HepG2 (cell line): ENCODE data around the gene BLMH. TPM values are rescaled to one million over a fixed set of nuclear protein-coding genes. Genes with fewer than 3 reads are reported as not detected.

Source experiments
- HOXA5 ChIP-seq: sonication (generic); formaldehyde crosslinking; IDR thresholded peaks from 2 replicates; pipeline ENCODE4 v1.4.0; 2020; ENCODE audit warnings: missing genetic modification reagents
- NFKBIZ ChIP-seq: IDR thresholded peaks from 2 replicates; pipeline ENCODE4 v1.6.1; 2018; ENCODE audit warnings: missing genetic modification reagents, missing compliant biosample characterization
- NR2C2 ChIP-seq: sonication (generic); formaldehyde crosslinking; IDR thresholded peaks from 2 replicates; pipeline ENCODE4 v1.4.0; 2020; ENCODE audit warnings: missing genetic modification reagents, mild to moderate bottlenecking, moderate library complexity, borderline replicate concordance
- RARA ChIP-seq: IDR thresholded peaks from 2 replicates; pipeline ENCODE4 v1.6.1; 2016; ENCODE audit warnings: missing genetic modification reagents, missing compliant biosample characterization
- REPIN1 ChIP-seq: sonication (generic); formaldehyde crosslinking; IDR thresholded peaks from 2 replicates; pipeline ENCODE4 v1.8.0; 2022; ENCODE audit warnings: missing genetic modification reagents, low read depth, mild to moderate bottlenecking, borderline replicate concordance
- SIX1 ChIP-seq: sonication (generic); formaldehyde crosslinking; IDR thresholded peaks from 2 replicates; pipeline ENCODE4 v1.4.0; 2020; ENCODE audit warnings: missing genetic modification reagents, borderline replicate concordance
- SMC3 ChIP-seq: IDR thresholded peaks from 2 replicates; pipeline ENCODE4 v1.6.1; 2011; ENCODE audit warnings: low read length, improper control_type of control experiment
- SOX5 ChIP-seq: IDR thresholded peaks from 2 replicates; pipeline ENCODE4 v1.6.1; 2016; ENCODE audit warnings: borderline replicate concordance
- TAF1 ChIP-seq: sonication (generic); formaldehyde crosslinking; IDR thresholded peaks from 2 replicates; pipeline ENCODE4 v1.4.0; 2020; ENCODE audit warnings: missing genetic modification reagents
- TEF ChIP-seq: sonication (generic); formaldehyde crosslinking; IDR thresholded peaks from 2 replicates; pipeline ENCODE4 v1.5.0; 2020; ENCODE audit warnings: missing genetic modification reagents
- ZNF564 ChIP-seq: sonication (generic); formaldehyde crosslinking; IDR thresholded peaks from 2 replicates; pipeline ENCODE4 v1.8.1; 2023; ENCODE audit warnings: mild to moderate bottlenecking, missing genetic modification reagents
- ZNF747 ChIP-seq: sonication (generic); formaldehyde crosslinking; IDR thresholded peaks from 2 replicates; pipeline ENCODE4 v1.8.1; 2023; ENCODE audit warnings: missing genetic modification reagents, mild to moderate bottlenecking, borderline replicate concordance
- ZNF883 ChIP-seq: sonication (generic); formaldehyde crosslinking; IDR thresholded peaks from 2 replicates; pipeline ENCODE4 v1.5.1; 2020; ENCODE audit warnings: mild to moderate bottlenecking, missing genetic modification reagents; ENCODE audit errors: not compliant biosample characterization
- polyA plus RNA-seq, 8 experiments: library from polyadenylated mRNA; depleted of rRNA in 3 of 8; stranded (reverse) in 7 of 8; unstranded in 1 of 8; fragments of >200 nt; fragmentation: Illumina TruSeq in 4 of 8; extraction: Trizol in 4 of 8; gene quantifications; 2 replicates each; pipeline versions ENCODE4 v1.2.1 to v1.2.3, GENCODE V29; 2011 to 2016; ENCODE audit warnings: low read depth in 4 of 8, missing spikeins in 1 of 8, mixed read lengths in 1 of 8; ENCODE audit not compliant: insufficient read depth in 1 of 8
- total RNA-seq, 5 experiments: library from RNA; depleted of rRNA; stranded (reverse); fragments of >200 nt; fragmentation: Illumina TruSeq; extraction: Trizol; gene quantifications; 2 replicates each; pipeline ENCODE4 v1.2.3, GENCODE V29; 2016; ENCODE audit warnings: low read depth in 1 of 5
- TF ChIP-seq, protein P1 (sequence below), 2 experiments: fragments of 450-650 bp in 1 of 2; sonication (generic) in 1 of 2; formaldehyde crosslinking in 1 of 2; IDR thresholded peaks; 2 replicates each; pipeline versions ENCODE4 v1.6.1 to v1.8.0; 2016 to 2022; ENCODE audit warnings: antibody characterized with exemption in 1 of 2, mild to moderate bottlenecking in 1 of 2, missing genetic modification reagents in 1 of 2
- TF ChIP-seq, protein P2 (sequence below): fragments of 450-650 bp; IDR thresholded peaks from 2 replicates; pipeline ENCODE4 v1.6.1; 2016
- TF ChIP-seq, protein P3 (sequence below): sonication (generic); formaldehyde crosslinking; IDR thresholded peaks from 2 replicates; pipeline ENCODE4 v1.5.0; 2020; ENCODE audit warnings: missing genetic modification reagents

BLMH gene
- total and polyA plus RNA-seq, 2 of the 13 experiments (the other 11 are each of a cell fraction or from before 2014, with no cell fraction given) = 12.1 to 41.0 TPM

DNA sequence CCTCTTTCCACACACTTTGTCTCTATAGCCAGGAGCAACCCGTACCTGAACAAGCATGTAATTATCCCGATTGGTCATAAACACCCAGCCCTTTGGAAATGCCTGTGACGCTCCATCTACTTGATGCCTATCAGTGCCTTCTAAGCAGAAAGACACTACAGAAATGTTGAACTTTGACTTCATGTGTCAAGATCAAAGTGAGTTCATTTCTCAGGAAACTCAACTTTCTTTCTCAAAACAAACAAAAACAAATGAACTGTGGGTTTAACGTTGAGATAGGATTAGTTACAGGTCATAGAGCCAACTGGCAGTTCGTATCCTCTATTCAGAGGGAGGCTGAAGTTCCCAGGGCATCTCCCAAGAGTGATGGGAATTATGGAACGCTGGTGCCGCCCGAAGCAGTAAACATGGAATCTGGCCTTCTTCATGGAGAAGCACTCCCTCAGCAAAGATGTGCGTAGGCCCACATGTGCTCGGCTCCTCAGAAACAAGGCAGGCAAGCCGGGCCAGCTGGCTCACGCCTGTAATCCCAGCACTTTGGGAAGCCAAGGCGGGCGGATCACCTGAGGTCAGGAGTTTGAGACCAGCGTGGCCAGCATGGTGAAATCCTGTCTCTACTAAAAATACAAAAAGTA is 65.7 kb downstream of the BLMH start (continued):
- TF ChIP-seq RARA = peak; percentile 81
- TF ChIP-seq, protein P1, sequence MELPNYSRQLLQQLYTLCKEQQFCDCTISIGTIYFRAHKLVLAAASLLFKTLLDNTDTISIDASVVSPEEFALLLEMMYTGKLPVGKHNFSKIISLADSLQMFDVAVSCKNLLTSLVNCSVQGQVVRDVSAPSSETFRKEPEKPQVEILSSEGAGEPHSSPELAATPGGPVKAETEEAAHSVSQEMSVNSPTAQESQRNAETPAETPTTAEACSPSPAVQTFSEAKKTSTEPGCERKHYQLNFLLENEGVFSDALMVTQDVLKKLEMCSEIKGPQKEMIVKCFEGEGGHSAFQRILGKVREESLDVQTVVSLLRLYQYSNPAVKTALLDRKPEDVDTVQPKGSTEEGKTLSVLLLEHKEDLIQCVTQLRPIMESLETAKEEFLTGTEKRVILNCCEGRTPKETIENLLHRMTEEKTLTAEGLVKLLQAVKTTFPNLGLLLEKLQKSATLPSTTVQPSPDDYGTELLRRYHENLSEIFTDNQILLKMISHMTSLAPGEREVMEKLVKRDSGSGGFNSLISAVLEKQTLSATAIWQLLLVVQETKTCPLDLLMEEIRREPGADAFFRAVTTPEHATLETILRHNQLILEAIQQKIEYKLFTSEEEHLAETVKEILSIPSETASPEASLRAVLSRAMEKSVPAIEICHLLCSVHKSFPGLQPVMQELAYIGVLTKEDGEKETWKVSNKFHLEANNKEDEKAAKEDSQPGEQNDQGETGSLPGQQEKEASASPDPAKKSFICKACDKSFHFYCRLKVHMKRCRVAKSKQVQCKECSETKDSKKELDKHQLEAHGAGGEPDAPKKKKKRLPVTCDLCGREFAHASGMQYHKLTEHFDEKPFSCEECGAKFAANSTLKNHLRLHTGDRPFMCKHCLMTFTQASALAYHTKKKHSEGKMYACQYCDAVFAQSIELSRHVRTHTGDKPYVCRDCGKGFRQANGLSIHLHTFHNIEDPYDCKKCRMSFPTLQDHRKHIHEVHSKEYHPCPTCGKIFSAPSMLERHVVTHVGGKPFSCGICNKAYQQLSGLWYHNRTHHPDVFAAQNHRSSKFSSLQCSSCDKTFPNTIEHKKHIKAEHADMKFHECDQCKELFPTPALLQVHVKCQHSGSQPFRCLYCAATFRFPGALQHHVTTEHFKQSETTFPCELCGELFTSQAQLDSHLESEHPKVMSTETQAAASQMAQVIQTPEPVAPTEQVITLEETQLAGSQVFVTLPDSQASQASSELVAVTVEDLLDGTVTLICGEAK (IDR thresholded peaks at IDR 0.05) = no peak
- TF ChIP-seq, protein P1 (CRISPR knock-in tag; IDR thresholded peaks at IDR 0.05) = no peak
- peak; percentile 35; the same call in 1 of the 2 replicates for TF ChIP-seq NR2C2 (CRISPR knock-in tag)
- no peak for TF ChIP-seq TEF (CRISPR knock-in tag)
- no peak for TF ChIP-seq NFKBIZ
- no peak for TF ChIP-seq HOXA5 (CRISPR knock-in tag)
- TF ChIP-seq, protein P2, sequence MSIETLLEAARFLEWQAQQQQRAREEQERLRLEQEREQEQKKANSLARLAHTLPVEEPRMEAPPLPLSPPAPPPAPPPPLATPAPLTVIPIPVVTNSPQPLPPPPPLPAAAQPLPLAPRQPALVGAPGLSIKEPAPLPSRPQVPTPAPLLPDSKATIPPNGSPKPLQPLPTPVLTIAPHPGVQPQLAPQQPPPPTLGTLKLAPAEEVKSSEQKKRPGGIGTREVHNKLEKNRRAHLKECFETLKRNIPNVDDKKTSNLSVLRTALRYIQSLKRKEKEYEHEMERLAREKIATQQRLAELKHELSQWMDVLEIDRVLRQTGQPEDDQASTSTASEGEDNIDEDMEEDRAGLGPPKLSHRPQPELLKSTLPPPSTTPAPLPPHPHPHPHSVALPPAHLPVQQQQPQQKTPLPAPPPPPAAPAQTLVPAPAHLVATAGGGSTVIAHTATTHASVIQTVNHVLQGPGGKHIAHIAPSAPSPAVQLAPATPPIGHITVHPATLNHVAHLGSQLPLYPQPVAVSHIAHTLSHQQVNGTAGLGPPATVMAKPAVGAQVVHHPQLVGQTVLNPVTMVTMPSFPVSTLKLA = no peak
- no peak for TF ChIP-seq SMC3
- no peak for TF ChIP-seq ZNF564 (CRISPR knock-in tag)
- peak; percentile 79 for TF ChIP-seq SOX5 (CRISPR knock-in tag)
- TF ChIP-seq REPIN1 (CRISPR knock-in tag) = no peak; the same call in 1 of the 2 replicates
- TF ChIP-seq ZNF883 (CRISPR knock-in tag) = no peak
- TF ChIP-seq, protein P3, sequence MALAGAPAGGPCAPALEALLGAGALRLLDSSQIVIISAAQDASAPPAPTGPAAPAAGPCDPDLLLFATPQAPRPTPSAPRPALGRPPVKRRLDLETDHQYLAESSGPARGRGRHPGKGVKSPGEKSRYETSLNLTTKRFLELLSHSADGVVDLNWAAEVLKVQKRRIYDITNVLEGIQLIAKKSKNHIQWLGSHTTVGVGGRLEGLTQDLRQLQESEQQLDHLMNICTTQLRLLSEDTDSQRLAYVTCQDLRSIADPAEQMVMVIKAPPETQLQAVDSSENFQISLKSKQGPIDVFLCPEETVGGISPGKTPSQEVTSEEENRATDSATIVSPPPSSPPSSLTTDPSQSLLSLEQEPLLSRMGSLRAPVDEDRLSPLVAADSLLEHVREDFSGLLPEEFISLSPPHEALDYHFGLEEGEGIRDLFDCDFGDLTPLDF (CRISPR knock-in tag) = no peak
- TF ChIP-seq SIX1 (CRISPR knock-in tag) = peak; percentile 80
- TF ChIP-seq TAF1 = 0 out of 2 replicates have a peak, but pooled peaks have one; percentile 2
- no peak for TF ChIP-seq ZNF747 (CRISPR knock-in tag)
